Hematopoietic multipotent progenitor cell treated with erythropoietin and hydrocortisone succinate and interleukin-3 and kit ligand, for 8 days (in vitro differentiated cells): ENCODE data around the gene TCF7L1.
A peak's percentile ranks its signal among the peaks of the same experiment; 100 is the strongest.
"Not testable (repeated sequence)": the region's sequence is repeated elsewhere in the genome, so short reads cannot be mapped to it uniquely, and the experiment has no call there.

Experiments used
- DNase-seq: peaks from one replicate; pipeline ENCODE4 v3.0.0-alpha.2; 2015

Gene TCF7L1

DNA sequence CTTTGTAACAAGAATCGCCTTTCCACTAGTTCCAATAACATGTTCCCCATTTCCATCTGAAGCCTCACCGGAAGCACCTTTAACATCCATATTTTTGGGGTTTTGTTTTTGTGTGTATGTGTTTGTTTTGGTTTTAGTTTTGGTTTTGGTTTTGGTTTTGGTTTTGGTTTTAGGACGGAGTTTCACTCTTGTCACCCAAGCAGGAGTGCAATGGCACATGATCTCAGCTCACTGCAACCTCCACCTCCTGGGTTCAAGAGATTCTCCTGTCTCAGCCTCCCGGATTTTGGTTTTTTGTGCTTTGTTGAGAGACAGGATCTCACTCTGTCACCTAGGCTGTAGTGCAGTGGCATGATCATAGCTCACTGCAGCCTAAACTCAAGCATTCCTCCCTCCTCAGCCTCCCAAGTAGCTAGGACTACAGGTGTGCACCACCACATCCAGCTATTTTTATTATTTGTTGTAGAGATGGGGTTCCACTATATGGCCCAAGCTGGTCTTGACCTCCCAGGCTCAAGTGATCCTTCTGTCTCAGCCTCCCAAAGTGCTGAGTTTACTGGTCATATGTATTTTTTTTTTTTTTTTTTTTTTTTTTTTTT is 158.3 kb downstream of the TCF7L1 start:
- peak; percentile 39 for DNase-seq

DNA sequence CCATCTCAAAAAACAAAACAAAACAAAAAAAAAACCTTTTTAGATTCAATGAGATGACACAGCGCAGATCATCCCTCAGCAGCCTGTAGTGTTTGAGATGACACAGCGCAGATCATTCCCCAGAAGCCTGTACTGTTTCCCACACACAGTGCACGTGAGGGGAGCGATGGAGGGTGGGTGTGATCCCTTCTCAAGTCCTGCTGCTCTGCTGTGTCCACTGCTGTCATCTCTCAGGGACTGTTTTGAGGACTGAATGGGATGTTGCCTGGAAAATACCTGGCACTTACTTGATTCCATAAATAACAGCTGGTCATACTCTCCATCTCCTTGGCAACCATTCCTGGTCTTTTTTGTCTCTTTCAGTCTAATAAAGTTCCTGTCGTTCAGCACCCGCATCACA is 168.9 kb downstream of the TCF7L1 start:
- DNase-seq = no peak

DNA sequence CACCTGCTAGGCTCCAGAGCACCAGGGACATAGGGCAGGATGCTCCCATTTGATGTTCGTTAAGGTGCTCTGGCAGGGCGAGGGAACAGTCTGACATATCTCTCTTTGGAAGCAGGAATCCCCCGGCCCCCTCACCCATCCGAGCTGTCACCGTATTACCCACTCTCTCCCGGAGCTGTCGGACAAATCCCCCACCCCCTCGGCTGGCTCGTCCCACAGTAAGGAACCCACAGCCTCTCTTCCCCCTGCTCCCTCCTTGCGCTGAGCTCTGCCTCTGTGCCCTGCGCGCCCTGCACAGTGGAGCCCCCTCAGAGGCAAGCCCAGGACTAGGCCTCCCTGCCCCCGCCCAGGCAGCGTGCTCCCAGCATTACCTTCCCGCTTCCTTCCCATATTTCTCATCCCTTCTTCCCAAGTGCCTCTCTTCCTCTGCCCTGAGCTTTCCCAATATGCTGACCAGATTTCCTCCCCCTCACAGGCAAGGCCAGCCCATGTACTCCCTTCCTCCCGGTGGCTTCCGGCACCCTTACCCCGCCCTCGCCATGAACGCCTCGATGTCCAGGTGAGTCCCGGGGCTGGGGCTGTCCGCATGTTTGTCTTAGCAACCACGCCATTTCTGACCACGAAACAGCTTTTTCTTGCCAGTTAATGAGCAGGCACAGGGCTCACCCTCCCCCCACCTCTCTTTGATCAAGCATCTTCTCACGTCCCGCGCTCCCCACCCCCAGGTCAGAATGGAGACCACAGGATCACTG is 170.8 kb downstream of the TCF7L1 start:
- DNase-seq = no peak

DNA sequence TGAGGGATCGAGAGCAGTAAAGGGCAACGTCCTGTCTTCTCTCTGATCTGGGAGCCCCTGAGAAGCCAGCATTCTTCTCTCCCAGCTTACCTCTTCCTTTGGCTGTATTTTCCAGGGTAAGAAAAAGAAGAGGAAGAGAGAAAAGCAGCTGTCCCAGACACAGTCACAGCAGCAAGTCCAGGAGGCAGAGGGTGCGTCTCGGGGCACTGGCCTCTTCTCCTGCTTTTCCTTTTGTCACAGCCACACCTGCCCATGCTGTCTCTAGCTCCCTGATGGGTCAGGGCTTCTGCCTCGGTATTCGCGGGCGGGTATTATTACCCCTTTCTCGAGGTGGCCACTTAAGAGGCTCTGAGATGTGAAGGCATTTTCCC is 174.3 kb downstream of the TCF7L1 start:
- no peak for DNase-seq

DNA sequence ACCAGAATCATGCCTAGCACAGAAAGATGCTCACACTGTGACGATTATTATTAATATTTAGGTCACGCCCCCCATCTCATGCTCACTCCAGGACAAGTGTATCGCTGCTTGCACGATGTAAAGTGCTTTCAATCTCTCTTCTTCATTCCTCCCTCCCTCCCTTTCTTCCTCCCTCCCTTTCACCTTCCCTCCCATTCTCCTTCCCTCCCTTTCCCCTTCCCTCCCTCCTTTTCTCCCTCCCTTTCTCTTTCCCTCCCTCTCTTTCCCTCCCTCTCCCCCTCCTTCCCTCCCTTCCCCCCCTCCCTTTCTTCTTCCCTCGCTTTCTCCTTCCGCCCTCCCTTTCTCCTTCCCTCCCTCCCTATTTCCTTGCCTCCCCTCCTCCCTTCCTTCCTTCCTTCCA is 175.0 kb downstream of the TCF7L1 start:
- DNase-seq = no peak

DNA sequence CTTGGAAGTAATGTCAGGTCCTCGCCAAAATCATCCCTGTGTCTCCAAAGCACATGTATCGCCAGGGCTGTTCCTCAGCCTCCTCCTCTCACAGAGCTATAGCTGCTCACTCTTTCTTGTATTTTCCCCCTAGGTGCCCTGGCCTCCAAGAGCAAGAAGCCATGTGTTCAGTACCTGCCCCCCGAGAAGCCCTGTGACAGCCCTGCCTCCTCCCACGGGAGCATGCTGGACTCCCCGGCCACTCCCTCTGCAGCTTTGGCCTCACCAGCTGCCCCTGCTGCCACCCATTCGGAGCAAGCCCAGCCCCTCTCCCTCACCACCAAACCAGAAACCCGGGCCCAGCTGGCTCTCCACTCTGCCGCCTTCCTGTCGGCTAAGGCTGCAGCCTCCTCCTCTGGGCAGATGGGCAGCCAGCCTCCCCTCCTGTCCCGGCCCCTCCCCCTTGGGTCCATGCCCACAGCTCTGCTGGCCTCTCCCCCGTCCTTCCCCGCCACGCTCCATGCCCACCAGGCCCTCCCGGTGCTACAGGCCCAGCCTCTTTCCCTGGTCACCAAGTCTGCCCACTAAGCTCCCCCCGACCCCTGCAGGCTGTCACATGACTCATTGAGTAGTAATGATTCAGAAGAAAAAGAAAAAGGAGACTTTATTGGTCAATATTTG is 175.8 kb downstream of the TCF7L1 start:
- no peak for DNase-seq

DNA sequence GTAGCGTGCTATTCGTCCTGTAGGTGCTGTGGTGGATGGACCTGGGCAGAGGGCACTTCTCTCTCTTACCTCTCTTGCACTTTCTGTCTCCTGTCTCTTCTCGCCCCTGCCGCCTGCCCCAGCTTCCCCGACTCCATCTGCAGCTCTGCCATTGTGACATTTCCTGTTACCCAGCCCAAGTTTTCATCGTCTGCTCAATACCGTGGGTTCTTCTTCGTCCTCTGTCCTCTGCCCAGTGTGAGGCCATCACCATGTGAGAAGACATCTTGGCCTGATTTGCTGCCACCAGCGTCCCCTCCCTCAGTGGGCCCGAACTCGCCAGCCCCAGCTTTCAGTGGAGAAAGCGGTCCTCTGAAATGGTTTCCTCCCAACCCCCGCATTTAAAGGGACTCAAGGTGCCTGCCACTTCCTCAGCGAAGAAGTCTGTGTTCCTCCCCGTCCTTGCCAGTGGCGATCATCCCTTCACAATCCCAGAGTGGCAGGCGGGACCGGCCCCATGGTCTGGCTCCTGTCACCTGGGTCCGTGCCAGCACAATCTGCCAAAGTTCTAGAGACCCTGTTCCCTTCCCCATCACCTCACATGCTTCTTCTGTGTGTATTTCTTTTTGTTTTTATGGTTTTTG is 176.6 kb downstream of the TCF7L1 start:
- no peak for DNase-seq

DNA sequence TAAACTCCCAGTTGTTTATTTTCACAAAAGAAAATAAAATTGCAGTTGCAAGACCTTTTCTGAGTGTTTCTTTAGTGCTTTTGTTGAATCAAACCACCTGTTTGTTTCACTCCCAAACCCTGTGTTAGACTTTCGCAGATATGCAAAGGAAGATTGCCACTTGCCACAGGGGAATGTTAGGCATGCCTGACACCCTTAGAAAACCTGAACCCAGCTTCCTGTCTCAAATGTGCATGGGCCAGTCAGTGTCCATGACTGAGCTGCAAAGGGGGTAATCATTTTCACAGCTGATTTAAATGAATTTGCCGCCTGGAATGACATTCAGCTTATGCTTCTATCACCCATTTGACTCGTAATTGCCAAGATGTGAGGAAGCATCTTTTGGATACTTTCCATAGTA is 177.1 kb downstream of the TCF7L1 start:
- DNase-seq = no peak

DNA sequence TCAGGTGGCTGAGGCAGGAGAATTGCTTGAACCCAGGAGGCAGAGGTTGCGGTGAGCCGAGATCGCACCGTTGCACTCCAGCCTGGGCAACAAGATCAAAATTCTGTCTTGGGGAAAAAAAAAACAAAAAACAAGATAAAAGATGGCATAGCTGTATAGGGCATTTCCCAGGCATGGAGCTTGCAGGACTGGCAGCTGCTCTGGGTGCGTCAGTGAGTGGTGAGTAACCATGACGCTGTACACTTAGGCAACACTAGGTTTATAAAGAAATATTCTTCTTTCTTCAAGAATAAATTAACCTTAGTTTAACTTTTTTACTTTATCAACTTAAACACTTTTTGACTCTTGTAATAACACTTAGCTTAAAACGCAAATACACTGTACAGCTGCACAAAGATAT is 179.2 kb downstream of the TCF7L1 start:
- DNase-seq = no peak

DNA sequence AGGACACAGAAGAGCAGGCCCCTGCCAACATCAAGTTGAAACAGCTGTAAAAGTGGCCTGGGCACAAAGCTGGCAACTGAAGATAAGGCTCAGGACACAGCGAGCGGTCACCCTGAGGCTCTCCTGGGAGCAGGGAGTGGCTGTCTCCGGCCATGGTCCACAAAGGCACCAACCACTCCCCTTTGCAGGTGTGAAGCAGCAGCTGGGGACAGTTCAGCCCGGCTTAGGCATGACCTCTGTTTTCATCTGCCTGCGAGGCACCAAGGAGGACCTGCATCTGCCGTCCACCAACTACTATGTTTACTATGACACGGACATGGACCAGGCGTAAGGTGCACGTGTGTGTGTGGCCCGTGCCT is 181.7 kb downstream of the TCF7L1 start:
- DNase-seq = no peak

DNA sequence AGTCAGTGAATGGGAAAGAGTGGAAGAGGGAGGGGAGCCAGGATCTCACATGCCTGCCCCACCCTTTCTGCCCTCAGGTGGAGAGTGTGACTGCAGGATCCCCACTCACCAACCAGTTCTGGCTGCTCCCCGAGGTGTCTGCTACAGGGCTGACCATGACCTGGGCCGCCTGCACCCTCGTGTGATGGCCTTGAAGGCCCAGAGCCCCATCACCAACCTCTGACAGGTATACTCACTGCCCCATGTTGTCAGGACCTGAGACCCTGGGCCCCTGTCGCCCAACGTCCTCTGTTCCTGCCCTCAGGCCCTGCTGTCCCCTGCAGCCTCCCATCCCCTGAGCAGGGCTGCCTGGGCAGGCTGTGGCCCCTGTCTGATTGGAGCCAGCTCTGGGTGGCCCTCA is 182.7 kb downstream of the TCF7L1 start:
- not testable (repeated sequence) for DNase-seq

DNA sequence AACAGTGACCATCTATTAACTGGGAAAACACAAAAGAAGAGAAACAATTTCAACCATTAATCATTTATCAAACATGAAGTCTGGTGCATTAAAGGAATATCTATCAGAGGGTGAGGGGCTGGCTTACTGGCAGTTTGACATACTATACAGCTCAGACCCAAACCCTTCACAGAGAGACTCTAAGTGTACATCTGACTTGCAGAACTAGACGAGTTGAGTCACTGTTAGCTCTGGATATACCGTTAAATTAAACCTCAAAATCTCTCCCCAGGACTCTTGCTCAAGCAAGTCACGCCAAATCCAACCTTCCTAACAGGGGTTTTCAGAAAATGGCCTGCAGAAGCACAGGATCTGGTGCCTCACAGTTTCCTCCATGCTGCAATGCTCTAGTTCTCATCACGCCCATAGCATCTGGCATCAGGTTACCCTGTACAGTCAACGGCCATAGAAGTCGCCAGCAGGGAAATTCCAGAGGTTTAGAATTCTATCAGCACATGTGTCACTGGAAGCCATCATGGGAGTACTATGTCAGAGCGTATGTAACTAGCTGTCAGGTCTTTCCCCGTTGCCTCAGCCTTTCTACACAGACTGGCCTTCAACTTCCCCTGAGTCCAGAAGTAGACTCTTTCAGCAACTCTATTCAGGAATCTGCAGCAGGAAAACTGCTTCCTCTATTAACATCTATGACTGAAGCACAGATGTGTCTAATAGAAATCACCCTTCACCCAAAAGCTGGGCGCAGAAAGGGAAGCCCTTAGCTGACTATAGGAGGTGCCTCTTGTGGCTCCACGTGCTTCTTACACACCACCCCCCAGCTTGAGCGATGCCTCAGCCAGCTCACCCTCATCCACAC is 185.3 kb downstream of the TCF7L1 start:
- no peak for DNase-seq

DNA sequence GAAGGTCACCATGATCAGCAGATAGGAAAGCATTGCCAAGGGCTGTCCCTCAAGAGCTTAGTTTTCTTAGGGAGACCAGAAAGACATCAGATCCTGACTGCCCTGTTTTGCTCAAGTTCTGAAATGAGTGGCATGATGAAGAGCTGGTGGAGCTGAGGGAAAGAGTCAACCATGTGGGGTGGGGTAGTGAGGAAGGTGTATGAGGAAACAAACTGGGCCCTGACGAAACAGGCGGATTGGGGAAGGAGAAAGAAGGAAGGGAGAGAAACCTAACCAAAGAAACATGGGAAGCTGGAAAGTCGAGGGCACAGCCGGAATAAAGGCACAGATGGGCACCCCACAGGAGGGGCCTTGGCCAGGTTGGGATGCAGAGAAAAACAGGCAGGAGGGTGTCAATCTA is 186.6 kb downstream of the TCF7L1 start:
- DNase-seq = no peak

DNA sequence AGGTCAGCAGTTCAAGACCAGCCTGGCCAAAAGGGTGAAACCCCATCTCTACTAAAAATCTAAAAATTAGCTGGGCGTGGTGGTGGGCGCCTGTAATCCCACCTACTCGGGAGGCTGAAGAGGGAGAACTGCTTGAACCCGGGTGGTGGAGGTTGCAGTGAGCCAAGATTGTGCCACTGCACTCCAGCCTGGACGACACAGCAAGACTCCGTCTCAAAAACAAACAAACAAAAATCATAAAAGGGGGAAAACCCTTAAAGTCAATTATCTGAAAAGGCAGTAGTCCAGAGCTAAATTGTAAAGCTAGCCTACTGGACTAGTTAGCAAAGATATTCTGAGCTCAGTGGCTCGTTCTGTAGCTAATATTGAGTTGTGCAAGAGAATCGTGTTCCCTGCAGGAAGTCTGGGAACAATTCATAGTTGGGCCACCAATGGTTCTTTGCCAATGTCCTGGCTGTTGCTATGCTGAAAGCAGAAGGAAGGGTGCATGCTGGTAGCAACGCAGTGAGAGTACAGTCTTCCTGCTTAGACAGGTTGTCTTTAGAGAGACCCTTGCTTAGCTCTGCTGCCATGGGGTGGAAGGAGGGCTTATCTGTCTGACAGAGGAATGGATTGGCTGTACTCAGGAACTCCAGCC is 190.3 kb downstream of the TCF7L1 start:
- DNase-seq = no peak

DNA sequence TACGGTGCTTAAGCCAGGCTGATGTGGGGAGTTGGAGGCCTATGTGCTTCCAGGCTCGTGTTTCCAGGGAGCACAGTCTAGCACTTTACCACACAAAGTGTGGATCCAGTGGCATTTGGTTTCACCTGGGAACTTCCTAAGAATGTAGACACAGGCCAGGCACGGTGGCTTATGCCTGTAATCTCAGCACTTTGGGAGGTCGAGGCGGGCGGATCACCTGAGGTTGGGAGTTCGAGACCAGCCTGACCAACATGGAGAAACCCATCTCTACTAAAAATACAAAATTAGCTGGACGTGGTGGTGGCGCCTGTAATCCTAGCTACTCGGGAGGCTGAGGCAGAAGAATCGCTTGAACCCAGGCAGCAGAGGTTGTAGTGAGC is 190.8 kb downstream of the TCF7L1 start:
- not testable (repeated sequence) for DNase-seq

DNA sequence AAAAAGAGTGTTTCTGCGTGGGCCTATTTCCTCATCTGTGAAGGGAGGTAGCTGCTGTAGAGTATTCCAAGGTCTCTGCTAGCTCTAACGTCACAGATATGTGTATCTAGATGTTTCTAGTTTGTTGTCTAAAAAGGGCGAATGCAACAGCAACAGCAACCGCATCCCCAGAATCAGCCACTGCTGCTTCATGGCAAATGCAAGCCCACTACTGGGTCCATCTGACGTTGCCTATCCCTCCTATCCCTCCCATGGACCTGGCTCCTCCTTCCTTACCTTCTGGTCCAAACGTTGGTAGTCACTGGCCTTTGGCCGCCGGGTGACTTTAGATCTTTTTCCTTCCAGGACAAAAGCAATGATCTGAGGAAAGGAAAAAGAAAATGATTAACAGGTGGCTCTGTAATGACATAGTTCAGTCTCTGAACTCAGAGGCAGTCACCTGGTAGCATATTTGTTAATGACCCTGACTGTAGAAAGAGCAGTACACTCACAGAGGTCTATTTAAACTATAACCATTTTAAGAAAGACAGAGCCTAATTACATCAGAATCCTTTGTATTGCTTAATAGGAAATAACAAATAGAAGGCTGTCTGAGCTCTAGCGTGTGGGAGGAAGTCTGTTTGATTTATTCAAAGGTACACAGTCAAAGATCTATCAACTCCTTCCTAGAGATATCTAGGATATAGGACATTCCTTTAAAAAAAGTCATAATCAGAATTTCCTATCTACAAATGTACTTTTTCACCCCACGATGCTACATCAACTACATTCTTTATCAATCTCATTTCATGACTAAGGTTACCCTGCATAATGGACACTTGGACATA is 191.7 kb downstream of the TCF7L1 start:
- DNase-seq = no peak

DNA sequence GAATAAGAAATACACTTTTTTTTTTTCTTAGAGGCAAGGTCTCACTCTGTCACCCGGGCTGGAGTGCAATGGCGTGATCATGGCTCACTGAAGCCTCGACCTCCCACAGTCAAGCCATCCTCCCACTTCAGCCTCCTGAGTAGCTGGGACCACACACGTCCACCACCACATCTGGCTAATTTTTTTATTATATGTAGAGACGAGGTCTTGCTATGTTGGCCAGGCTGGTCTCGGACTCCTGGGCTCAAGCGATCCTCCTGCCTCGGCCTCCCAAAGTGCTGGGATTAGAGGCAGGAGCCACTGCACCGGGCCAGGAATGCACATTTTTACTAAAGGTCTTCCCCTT is 192.2 kb downstream of the TCF7L1 start:
- no peak for DNase-seq

DNA sequence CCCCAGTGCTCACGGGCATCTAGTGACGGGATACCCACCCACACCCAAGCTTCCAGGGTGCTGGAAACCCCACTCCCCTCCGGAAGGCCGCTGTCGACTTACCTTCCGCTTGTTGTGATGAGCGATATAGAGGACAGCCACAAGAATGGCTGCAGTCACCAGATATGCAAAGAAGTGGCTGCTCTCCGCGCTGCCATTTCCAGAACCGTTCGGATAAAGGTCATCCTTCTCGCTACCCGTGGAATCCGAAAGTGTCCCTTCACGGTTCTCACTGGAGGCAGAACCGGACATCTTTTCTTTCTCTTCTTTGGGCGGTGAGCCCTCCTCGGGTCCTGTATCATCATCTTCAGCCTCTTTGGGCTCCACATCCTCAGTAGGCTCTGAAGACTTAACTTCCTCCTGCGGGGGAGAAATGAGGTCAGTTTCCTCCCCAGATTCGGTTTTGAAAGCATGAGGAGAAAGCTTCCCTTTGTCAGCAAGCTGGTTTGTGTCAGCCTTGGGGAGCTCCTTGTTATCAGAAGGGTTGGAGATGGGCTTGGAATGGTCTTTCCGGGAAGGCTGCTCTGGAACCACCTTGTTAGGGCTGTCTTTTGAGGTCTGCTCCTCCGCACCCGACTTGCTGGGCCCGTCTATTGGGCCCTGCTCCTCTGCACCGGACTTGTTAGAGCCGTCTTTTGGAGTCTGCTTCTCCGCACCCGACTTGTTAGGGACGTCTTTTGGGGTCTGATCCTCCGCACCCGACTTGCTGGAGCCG is 193.4 kb downstream of the TCF7L1 start:
- peak; percentile 50 for DNase-seq

DNA sequence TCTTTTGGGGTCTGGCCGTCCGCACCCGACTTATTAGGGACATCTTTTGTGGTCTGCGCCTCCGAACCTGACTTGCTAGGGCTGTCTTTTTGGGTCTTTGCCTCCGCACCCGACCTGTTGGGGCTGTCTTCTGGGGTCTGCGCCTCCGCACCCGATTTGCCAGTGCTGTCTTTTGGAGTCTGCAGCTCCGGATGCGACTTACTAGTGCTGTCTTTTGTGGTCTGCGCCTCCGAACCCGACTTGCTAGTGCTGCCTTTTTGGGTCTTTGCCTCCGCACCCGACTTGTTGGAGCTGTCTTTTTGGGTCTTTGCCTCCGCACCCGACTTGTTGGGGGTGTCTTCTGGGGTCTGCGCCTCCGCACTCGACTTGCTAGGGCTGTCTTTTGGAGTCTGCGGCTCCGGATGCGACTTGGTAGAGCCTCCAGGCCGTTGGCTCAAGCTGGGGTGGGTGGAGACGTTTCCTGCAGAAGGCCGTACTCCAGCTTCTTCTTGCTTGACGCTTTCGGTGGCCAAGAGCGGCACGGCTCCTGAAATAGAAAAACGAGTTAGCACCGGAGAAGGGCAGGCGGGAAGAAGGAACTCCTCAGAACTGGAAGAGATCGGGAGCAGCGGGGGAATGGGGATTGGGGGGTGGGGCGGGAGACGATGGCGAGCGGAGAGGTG is 194.1 kb downstream of the TCF7L1 start:
- peak; percentile 56 for DNase-seq

DNA sequence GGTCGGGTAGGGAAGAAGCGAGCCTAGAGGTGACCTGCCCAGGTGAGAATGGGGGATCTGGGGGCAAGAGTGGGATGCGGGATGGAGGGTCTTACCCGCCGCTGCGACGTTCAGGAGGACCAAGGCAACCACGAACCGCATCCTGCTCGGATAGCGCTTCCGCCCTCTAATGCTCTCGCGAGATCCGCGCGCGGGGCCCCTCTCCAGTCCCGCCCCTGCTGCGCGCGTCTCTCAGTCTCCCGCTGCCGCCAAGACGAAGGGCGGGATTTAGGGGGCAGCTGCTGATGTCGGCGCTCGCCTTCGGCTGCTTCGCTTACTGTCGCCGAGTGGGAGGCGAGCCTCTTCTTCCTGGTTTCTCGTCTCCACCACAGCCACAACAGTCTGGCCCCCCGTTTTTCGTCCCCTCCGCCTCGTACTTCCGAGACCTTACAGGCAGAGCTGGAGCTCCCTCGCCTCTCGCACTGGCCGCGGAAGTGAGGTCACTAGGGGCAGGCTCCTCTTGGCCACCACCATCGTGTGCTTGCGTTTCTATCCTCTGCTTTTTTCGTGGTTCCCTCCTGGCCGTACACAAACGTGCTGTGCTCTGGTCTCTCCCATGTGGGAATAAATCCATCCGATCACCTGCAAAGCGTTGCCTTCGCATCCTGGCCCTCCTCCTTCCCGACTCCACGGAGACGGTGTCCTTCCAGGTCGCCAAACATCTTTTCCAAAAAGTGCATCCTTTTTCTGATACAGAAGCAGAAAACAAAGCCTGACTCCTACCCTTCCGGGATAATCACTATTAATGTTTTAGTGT is 194.8 kb downstream of the TCF7L1 start, which contains the start of gene TGOLN2:
TSS of gene TGOLN2 (minus strand) at position 168 of the 796 bp plus-strand sequence. CDS start at position 141, 27 bp downstream.
- DNase-seq = peak; percentile 94
